GM21737 (cell line): ENCODE data around the gene SUMF1.
"Not testable (repeated sequence)": the region's sequence is repeated elsewhere in the genome, so short reads cannot be mapped to it uniquely, and the experiment has no call there.

ENCODE experiments used
- ATAC-seq: cut with Tn5 transposase; IDR thresholded peaks from one replicate; pipeline ENCODE4 v1.9.1; 2021; ENCODE audit warnings: mild to moderate bottlenecking, moderate library complexity; ENCODE audit not compliant: unreplicated experiment

SUMF1 gene

DNA sequence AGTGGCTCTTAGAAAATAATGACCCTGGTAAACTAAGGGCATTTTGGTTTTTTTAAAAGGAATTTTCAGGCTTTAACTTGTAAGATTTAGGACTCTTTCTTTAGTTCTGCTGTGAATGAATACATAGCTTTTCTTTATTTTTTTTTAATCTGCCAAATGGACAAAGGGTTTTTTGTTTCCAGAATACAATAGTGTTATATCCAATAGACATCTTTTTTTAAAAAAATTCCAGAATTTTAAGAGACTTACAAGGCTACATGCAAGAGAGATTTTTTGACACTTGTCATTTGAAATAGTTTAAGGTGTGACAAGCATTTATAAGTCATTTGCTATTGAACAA is 125.8 kb downstream of the SUMF1 start:
- no peak for ATAC-seq

DNA sequence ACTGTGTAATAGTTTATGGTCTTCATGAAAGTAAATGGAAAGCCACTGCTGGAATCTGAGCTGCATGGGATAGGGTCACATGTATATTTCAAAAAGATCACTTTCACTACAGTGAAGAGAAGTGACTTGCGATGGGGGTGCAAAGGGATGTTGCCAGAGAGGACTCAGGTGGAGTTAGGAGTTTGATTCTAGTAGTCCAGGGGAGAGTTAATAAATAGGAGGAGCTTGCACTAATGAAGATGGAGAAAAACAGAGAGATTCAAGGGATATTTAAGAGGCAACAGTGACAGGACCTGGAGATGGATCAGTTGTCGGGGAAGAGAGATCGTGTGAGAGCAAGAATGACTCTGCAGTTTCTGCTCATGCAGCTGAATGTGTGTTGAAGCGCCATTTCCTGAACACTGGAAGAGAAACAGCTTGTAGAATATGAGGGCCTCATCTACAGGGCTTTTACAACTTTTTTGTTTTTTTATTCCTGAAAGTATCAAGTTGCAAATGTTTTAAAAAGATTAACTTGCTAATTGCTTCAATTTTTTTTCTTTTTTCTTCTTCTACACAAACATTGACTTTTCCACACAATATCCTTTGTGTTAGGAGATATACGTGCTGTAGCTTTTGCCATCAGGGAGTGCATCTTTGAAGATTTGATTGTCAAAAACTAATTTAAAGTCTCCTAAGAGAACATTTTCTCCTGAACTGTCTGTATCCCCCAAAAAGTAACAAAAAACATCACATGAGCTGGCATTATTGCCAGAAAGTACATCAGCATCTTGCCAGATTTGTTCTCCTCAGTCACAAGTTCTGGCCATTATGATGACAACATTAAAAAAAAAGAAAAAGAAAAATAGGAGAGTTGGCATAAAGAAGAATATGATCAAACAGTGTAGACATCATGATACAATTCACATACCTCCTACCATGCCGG is 126.4 kb downstream of the SUMF1 start:
- ATAC-seq = no peak

DNA sequence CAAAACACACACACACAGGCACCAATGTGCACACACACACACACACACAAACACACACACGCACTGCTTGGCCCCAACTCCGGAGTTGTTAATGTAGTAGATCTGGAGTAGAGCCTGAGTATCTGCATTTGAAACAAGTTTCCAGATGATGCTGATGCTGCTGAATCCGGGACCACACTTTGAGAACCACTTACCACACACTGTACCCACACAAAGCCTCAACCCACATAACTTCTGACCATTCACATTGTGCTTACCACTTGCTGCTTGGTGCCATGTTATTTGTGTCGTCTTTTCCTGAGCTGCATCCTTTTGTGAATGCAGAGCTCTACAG is 127.0 kb downstream of the SUMF1 start:
- ATAC-seq = no peak

DNA sequence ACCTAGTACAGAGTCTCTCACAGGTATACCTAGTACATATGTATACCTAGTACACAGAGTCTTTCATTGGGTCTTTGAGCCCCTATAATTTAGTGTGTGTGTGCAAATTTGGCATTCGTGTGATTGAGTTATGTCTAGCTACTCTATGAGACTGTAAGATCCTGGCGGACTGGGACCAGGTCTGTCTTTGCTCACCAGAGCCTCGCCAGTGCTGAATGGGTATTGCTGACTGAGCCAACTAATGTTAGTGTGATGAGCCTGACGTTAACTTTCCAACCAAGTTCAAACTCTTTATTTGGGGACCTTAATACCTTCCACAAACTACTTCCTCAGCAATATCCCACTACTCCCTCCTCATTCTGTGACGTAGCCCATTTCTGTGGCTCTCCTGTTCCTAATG is 128.3 kb downstream of the SUMF1 start:
- no peak for ATAC-seq

GRCh38 chr3:4336850-4337546 is 130.1 kb downstream of the SUMF1 start:
- no peak for ATAC-seq

- ATAC-seq = no peak
Observed at GRCh38 chr3:4335840-4336562, 131.1 kb downstream of the SUMF1 start.

DNA sequence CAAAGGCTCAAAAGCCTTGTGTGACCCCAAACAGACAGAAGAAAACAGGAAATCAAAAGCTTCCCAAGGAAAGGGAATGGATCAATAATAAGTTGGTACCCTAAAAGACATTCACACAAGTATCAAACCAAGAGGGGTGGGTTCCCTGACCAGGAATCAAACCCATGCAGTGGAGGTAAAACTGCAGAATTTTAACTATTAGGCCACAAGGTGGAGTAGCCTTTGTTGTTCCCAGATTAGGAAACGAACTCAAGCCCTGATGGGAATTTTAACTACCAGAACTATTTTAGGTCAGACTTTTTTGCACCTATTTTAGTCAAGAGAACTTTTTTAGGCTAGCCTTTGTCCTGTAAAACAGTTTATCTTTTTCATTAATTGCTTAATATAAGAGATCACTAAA is 132.5 kb downstream of the SUMF1 start:
- no peak for ATAC-seq

GRCh38 chr3:4332991-4333390 is 134.1 kb downstream of the SUMF1 start:
- ATAC-seq = no peak

GRCh38 chr3:4332574-4332973 is 134.5 kb downstream of the SUMF1 start:
- ATAC-seq = no peak

- no peak for ATAC-seq
Observed at GRCh38 chr3:4332111-4332510, 135.0 kb downstream of the SUMF1 start.

DNA sequence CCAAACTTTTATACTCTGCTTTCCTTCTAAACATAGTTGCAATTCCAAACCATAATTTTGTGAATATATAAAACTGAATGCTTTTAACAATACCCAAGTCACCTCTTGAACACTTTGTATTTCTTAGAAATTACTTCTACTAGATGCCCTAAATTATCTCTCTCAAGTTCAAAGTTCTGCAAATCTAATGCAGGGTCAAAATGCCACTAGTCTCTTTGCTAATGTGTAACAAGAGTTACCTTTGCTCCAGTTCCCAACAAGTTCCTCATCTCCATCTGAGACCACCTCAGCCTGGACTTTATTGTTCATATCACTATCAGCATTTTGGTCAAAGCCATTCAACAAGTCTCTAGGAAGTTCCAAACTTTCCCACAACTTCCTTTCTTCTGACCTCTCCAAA is 137.3 kb downstream of the SUMF1 start:
- ATAC-seq = not testable (repeated sequence)

DNA sequence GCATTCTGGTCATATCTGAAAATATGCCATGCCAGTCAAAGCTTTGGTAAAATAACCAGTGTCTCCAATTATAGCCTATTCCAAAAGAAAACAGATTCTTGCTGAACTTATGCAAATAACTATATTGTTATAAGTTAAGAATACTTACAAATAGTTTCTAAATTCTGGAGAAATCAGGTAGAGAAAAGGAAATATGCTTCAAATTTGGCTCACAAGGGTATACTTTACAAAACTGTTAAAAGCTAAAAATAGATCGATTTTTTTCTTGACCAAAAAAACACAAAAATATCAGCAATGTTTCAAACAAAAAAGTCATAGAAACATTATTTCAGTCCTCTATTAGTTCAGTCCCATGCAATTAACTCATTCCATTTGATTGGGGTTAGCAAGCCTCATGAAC is 140.2 kb downstream of the SUMF1 start:
- ATAC-seq = no peak

GRCh38 chr3:4323246-4324027 is 143.6 kb downstream of the SUMF1 start:
- ATAC-seq = no peak

GRCh38 chr3:4322635-4323034 is 144.4 kb downstream of the SUMF1 start:
- ATAC-seq = no peak

DNA sequence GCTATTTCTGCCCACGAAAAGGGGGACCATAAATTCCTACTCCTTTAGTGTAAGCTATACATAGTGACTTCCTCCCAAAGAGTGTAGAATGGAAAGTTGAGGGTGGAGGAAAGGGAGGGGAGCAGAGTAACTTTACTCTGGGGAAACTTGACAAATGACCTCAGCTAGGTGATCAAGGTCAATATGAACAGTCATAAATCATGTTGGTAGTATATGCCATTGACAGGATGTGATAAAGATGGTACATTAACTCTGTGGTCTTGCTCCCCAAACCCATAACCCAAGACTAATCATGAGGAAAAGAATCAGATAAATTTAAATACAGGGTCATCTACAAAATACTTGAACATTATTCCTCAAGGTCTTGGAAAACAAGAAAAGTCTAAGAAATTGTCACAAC is 145.3 kb downstream of the SUMF1 start:
- ATAC-seq = no peak

GRCh38 chr3:4320096-4320911 is 146.8 kb downstream of the SUMF1 start:
- no peak for ATAC-seq

DNA sequence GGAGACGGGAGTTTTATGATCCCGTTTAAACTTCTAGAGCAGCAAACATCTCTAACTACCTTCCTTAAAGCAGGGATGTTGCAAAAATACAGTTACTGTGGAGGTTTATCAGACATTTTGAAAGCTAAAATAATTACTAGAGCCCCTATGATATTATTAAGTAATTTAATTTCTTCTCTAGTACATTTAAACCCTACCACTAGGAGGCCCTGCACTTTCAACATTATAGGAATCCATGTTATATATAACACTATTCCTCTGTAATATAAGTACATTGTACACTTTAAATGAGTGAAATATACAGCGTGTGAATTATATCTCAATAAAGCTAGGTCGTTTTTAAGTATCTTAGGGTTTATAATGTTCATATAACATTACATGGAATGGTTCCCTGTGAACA is 152.4 kb downstream of the SUMF1 start:
- no peak for ATAC-seq

DNA sequence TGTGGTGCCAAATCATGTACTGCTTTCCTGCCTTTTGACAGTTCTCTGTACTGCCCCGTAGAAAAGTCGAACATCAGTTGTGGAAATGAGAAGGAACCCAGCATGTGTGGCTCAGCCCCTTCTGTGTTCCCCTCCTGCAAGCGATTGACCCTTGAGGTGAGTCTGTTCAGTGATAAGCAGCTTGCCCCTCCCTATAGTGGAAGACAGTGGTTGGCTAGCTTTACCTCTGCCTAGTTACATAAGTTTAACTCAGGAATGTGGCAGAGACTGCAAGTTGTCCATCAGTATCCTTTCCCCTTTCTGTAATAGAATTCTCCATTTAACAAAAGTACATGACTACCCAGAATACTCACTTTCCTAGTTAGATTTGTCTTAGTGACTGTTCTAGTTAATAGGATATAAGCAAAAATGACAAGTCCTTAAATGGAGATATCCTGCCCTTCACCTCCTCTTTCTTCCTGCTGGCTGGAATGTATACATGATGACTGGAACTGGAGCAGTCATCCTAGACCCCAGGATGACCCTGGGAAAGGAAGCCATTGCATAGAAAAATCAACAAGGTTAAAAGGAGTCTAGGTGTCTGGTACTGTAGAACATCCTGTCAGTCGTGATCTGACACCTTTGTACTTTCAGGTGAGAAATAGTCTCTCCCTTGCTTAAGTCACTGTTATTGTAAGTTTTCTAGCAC is 153.3 kb downstream of the SUMF1 start:
- ATAC-seq = no peak

DNA sequence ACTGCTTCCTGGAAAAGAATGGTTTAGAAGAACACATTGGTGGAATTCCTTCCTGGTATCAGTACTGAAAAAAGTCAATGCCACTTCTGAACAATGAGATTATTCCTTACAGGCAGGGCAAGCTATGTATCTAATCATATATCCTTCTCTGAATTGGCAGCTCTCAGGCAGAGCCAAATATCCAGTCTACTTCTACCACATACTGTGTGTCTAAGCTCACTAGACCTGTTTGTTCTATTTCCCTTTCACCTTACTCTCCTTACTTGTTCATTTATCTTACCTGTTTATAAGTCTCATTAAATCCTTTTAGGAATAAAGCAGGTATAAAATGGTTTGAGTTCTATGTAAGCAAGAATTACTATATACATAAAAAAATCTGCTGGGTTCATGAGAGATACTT is 155.6 kb downstream of the SUMF1 start:
- no peak for ATAC-seq
